GM13976 (cell line): ENCODE data around the gene IGF2.
A peak's percentile ranks its signal among the peaks of the same experiment; 100 is the strongest.

ENCODE experiments used
- DNase-seq: peaks from one replicate; pipeline ENCODE4 v3.0.0; 2012; ENCODE audit warnings: low spot score
- in situ Hi-C: fragments of 300-500 bp; cut with MboI; formaldehyde crosslinking; loops from one replicate; pipeline ENCODE4 v1.12.0; 2022; ENCODE audit warnings: low sequenced_read_pairs, mixed read lengths, inconsistent platforms; ENCODE audit not compliant: unreplicated experiment
- TF ChIP-seq, protein P1 (sequence below): IDR thresholded peaks from 2 replicates; pipeline ENCODE4 v1.5.1; 2012; ENCODE audit warnings: borderline replicate concordance, mild to moderate bottlenecking; ENCODE audit not compliant: insufficient read depth; ENCODE audit errors: extremely low read depth, missing control alignments, control extremely low read depth

IGF2 gene

DNA sequence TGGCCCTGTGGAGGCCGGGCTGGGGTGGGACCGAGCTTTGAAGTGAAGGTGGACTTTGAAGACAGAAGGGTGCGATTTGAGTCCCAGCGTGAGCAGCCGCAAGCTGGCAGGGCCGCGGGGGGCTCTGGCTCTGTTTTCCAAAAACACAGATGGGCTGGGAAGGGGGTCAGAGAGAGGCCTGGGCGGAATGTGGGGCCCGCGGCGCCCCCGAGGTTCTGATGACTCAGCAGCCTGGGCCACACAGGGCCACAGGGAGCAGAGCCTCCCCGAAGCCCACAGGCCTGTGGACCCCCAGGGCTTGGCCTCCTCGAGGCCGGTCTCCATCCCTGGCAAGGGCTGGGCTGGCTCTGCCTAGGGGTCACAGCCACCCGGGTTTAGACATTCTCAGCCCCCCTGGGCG, 15.7 kb upstream of the IGF2 start:
- in situ Hi-C loops, result loop anchor here (25.0 kb wide), 1 partner anchor 493 kb away; no protein-coding TSS in a partner anchor
- no peak for DNase-seq
- TF ChIP-seq, protein P1, sequence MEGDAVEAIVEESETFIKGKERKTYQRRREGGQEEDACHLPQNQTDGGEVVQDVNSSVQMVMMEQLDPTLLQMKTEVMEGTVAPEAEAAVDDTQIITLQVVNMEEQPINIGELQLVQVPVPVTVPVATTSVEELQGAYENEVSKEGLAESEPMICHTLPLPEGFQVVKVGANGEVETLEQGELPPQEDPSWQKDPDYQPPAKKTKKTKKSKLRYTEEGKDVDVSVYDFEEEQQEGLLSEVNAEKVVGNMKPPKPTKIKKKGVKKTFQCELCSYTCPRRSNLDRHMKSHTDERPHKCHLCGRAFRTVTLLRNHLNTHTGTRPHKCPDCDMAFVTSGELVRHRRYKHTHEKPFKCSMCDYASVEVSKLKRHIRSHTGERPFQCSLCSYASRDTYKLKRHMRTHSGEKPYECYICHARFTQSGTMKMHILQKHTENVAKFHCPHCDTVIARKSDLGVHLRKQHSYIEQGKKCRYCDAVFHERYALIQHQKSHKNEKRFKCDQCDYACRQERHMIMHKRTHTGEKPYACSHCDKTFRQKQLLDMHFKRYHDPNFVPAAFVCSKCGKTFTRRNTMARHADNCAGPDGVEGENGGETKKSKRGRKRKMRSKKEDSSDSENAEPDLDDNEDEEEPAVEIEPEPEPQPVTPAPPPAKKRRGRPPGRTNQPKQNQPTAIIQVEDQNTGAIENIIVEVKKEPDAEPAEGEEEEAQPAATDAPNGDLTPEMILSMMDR, result no peak

DNA sequence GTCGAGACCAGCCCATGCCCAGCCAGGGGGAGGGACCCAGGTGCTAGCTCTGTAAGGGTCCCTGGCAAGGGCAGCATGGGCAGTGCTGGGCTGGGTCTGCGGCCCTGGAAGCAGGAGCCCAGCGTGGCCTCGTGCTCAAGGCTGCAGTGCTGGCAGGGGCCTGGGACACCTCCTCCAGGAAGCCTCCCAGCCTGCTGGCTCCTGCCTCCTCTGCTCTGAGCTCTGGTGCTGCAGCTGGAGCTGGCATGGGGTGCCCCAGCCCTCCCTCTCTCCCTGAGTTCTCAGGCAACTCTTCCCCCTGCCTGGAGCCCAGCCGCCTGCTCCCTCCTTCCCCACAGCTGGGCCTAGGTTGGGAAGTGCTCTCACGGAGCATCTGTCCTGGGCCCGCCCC, 15.0 kb upstream of the IGF2 start:
- in situ Hi-C loops, result loop anchor here (25.0 kb wide), 1 partner anchor 492 kb away; no protein-coding TSS in a partner anchor
- TF ChIP-seq, protein P1, result no peak
- no peak for DNase-seq

DNA sequence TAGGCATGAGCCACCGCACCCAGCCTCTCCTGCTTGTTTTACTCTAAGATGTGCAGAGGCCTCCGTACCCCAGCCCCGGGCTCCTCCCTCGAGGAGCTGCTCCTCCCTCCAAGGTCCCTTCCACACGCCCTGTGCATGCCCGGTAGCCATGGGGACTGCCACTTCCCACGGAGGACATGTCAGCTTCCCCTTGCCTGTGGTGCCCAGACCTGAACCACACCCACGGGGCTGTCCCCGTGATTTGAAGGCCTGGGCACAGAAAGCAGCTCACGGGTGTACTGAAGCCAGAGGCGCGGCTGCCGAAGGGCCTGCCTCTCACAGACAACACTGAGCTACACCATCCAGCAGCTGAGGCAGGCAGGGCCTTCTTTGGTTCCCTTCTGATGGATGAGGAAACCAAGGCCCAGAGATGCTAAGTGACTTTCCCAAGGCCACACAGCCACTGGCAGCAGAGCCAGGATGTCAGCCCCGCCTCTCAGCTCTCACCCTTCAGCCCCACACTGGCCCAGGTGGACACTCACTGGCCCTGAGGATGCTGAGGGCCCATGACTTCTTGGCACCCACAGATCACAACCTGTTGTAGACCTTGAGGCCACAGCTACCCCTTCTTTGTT, 14.5 kb upstream of the IGF2 start:
- TF ChIP-seq, protein P1, result no peak
- DNase-seq, result no peak
- in situ Hi-C loops, result loop anchor here (25.0 kb wide), 1 partner anchor 491 kb away; no protein-coding TSS in a partner anchor

DNA sequence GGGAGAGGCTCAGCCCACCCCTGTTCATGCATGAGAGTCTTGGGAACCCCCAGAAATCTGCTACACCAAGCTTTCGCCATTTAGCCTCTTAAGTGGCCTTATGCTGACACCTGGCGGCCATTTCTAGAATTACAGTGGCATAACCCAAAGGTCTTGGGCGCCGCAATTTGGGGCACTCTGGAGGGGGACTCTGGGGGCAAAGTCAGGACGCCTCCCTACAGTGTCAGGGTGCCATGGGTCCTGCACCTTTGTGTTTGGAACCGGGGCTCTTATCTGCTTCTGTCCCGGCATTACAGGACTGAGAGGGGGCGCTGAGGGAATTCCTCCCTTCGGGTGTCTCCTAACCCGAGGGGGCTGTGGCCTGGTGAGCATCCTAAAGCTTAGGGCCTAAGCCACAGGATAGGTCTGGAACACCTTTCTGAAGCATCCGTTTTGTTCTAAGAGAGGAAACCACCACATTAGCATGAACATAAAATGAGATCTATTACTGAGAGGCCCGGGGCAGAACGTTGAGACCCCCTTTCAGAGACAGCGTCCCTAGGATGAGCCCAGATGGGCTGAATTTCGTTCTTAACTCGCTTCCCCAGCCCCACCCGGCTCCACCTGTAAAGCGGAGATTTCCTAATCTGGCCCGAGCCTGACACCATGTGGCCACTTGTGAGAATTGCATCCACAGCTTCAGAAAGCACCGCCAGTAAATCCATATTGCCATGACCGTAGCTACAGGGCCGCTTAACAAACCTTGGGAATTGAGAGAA, 12.5 kb upstream of the IGF2 start:
- DNase-seq, result peak; percentile 88
- in situ Hi-C loops, result loop anchor here (25.0 kb wide), 1 partner anchor 489 kb away; no protein-coding TSS in a partner anchor
- TF ChIP-seq, protein P1, result peak; percentile 87

DNA sequence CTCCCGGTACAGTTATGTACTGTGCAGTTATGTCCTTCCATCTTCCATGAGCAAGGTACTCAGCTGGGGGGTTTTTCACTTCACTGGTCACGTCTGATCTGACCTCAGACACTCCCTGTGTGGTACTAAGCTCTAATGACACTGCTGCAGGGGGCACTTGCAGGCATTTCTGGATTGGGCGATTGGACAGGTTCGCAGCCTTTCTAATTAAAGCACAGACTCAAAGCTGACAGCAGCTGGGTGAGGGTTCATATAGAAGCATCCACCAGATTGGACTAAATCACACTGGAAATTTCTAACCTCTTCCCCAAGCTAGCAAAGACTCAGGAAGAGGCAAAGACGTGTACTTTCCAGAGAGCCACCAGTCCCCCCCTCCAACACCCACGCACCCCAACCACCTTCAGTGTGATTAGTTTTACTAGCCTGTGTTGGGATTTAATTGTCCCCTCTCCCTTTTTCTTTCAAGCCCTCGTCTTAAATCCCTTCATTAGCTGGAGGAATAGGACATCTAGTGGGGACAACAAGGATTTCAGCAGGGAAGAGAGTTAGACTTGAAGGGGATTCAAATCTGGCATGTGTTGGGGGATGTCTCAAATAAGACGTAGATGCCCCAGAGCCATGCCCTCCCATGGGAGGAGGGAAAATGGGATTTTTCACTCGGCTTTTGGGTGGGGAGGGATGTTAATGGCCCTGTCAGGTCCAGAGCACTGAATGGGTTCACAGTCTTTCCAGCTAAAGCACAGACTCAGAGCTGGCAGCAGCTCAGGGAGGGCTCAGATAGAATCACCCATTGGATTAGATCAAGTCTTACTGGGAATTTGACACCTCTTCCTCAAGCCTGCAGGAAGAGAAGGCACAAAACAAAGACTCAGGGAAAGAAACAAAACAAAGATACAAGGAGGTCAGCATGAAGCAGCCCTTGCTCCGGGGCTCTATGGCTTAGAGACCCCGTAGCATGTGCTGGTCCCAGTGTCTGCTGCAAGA, 11.0 kb upstream of the IGF2 start:
- TF ChIP-seq, protein P1, result no peak
- no peak for DNase-seq
- in situ Hi-C loops, result loop anchor here (25.0 kb wide), 1 partner anchor 488 kb away; no protein-coding TSS in a partner anchor

DNA sequence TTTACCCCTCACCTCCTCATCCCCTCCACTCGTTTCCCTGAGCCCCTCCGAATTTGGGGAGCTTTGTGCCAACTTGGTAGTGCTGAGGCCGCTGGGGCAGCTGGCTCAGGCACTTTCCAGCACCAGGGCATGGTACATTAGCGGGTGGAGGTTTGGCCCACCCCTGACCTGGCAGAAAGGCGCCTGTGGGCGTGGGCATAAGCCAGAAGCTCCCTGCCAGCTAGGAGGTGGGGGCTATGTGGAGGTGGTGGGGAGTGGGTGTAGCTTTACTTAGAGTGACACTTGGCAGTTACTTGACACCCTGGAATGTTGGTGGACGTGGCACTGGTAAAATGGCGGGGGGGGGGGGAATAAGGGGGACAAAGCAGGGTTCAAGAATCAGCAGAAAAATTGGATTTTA, 10.3 kb upstream of the IGF2 start:
- DNase-seq, result no peak
- TF ChIP-seq, protein P1, result no peak
- in situ Hi-C loops, result no loop called here
